Naive thymus-derived CD8-positive, alpha-beta T cell (primary cell): ENCODE results near the gene JADE1. TPM values are rescaled to one million over a fixed set of nuclear protein-coding genes. Genes with fewer than 3 reads are reported as not detected.

ENCODE experiments used
- ATAC-seq, 2 donors: fragments of 150-1000 bp; cut with Tn5 transposase in 1 of 2; sonication (Bioruptor Pico), chemical (Tn5 transposase) in 1 of 2; 1 replicate in 1 of 2; 2 replicates in 1 of 2; pipeline ENCODE4 v1.10.0; 2021; ENCODE audit warnings: mild to moderate bottlenecking in 2 of 2, moderate library complexity in 2 of 2
- POLR2A ChIA-PET: fragments of 350-600 bp; sonication (Branson Sonifier 250); formaldehyde crosslinking; loops from one replicate; lab custom pipeline; 2021; ENCODE audit warnings: antibody characterized with exemption; lab: Charles Lee
- DNase-seq, 10 donors: peaks; one replicate each; pipeline versions ENCODE4 v3.0.0 to v3.0.0-alpha.2; 2020 to 2022
- H3K27ac Mint-ChIP-seq, 10 donors: one replicate each; pipeline ENCODE4 v1.8.0; 2020 to 2022; ENCODE audit warnings: mild to moderate bottlenecking in 10 of 10, mixed read lengths in 10 of 10, moderate library complexity in 4 of 10, inconsistent platforms in 1 of 10
- H3K27me3 Mint-ChIP-seq, 5 donors: one replicate each; pipeline ENCODE4 v1.8.0; 2021 to 2022; ENCODE audit warnings: mixed read lengths in 5 of 5
- H3K36me3 Mint-ChIP-seq, 3 donors: one replicate each; pipeline ENCODE4 v1.8.0; 2020 to 2022; ENCODE audit warnings: mixed read lengths in 3 of 3, mild to moderate bottlenecking in 2 of 3, inconsistent platforms in 1 of 3
- H3K4me1 Mint-ChIP-seq, 4 donors: one replicate each; pipeline ENCODE4 v1.8.0; 2021 to 2022; ENCODE audit warnings: mixed read lengths in 4 of 4
- H3K4me3 Mint-ChIP-seq, 10 donors: one replicate each; pipeline ENCODE4 v1.8.0; 2020 to 2022; ENCODE audit warnings: mild to moderate bottlenecking in 10 of 10, mixed read lengths in 10 of 10, moderate library complexity in 6 of 10, inconsistent platforms in 1 of 10
- H3K9me3 Mint-ChIP-seq, 9 donors: one replicate each; pipeline ENCODE4 v1.8.0; 2020 to 2022; ENCODE audit warnings: mixed read lengths in 9 of 9, mild to moderate bottlenecking in 3 of 9, inconsistent platforms in 1 of 9, moderate library complexity in 1 of 9
- polyA plus RNA-seq, 3 donors: library from polyadenylated mRNA; unstranded; fragments of 300-500 nt; fragmentation: Illumina TruSeq; gene quantifications; one replicate each; pipeline ENCODE4 v1.2.3, GENCODE V29; 2021
- total RNA-seq, 8 experiments: library from RNA in 2 of 8; stranded (reverse) in 2 of 8; gene quantifications; one replicate each; pipeline ENCODE4 v1.2.3 and lab custom pipeline; 2021 to 2026

The JADE1 gene
- 10 to 100 TPM; 61.2 to 65.7 TPM for total RNA-seq
- 10 to 100 TPM; 45.8 to 52.8 (median 47.8) TPM for polyA plus RNA-seq
- total RNA-seq (lab: John Stamatoyannopoulos, UW), result 104 to 192 (median 146) reads per million in 6 experiments

GRCh38 chr4:128809477-128810330 lies at the start of gene JADE1:
TSS of gene JADE1 (plus strand) at chr4:128809700. CDS start at chr4:128831759, 22,059 bp downstream.
- Mint-ChIP-seq H3K4me3 (peak within 1 kb of the TSS; percentile 92 to 100 (median 98)), H3K27ac (peak within 1 kb of the TSS; percentile 94 to 100 (median 99)), H3K27me3 (no peaks in the 10 kb centered on the region), H3K9me3 (peaks cover 0 to 2% (median 0%) of the 10 kb centered on the region in 9 donors), H3K36me3 (no peaks in the 10 kb centered on the region), H3K4me1 (peaks cover 8 to 24% (median 16%) of the 10 kb centered on the region in 4 donors)
- POLR2A ChIA-PET, result interaction anchor here (0.6 to 1.6 kb wide), 11 partner anchors 9 to 844 kb away, joined by 3 to 11 read pairs (median 6); partner anchors contain the start of genes ABHD18, LARP1B, MFSD8 and PGRMC2
- ATAC-seq (peak; percentile 63 to 64), DNase-seq (peak; percentile 72 to 95 (median 88))

GRCh38 chr4:128766781-128767180 lies 42.7 kb upstream of the JADE1 start:
- peaks cover 0 to 5% (median 1%) of the 10 kb centered on the region in 4 donors for H3K4me1 Mint-ChIP-seq
- no peaks in the 10 kb centered on the region for H3K9me3 Mint-ChIP-seq
- DNase-seq (no peak), ATAC-seq (no peak)
- H3K36me3 Mint-ChIP-seq, result no peaks in the 10 kb centered on the region
- H3K27ac Mint-ChIP-seq, result no peak overlapping the region
- H3K4me3 Mint-ChIP-seq, result no peak overlapping the region
- peaks cover 0 to 5% (median 0%) of the 10 kb centered on the region in 5 donors for H3K27me3 Mint-ChIP-seq
- POLR2A ChIA-PET, result no interaction called here

DNA sequence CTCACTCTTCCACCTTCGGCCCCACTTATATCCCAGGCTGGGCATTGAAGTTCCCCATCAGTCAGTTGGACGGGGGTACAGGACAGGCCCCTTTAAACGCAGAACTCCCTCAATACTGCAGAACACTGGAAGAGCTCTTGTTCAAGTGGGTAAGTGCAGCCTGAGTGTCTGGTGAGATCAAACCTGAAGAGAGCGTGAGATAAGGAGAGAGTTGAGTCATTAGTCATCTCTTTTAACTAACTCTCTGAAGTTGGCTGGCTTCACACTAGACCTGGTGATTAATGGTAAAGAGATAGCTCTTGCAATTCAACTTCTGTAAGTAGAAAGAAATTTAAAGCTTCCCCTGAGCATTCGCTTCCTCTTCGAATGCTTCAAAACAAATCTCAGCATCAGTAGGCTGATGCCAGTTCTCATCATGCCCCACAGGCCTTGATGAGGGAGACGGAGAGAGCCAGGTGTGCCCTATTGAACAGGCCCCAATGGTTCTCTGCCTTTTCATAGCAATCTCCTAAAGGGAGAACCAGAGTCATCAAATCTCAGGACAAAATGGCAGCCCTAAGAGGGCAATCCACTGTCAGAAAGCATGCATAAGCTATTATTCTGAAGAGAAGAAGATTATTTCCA lies 41.0 kb upstream of the JADE1 start:
- POLR2A ChIA-PET, result no interaction called here
- no peaks in the 10 kb centered on the region for H3K36me3 Mint-ChIP-seq
- peaks cover 0 to 7% (median 0%) of the 10 kb centered on the region in 5 donors for H3K27me3 Mint-ChIP-seq
- H3K27ac Mint-ChIP-seq, result no peak overlapping the region
- H3K4me1 Mint-ChIP-seq, result peaks cover 0 to 5% (median 1%) of the 10 kb centered on the region in 4 donors
- ATAC-seq (no peak), DNase-seq (no peak)
- H3K9me3 Mint-ChIP-seq, result no peaks in the 10 kb centered on the region
- no peak overlapping the region for H3K4me3 Mint-ChIP-seq

DNA sequence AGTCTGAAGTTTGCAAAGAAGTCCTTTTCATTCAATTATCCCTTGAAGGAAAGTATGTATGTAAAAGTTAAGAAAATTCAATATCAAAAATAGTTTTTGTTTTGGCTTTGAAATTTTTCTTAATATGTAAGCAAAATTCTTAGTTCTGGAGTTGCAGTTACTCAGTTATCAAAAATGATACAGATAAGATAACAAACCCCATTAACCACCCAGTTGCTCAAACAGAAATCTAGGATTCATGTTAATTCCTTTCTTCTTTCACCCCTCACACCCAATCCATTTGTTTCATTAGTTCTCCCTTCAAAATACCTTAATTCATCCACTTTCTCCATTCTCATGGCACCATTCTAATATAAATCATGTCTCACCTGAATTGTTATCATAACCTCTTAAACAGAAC lies 40.5 kb upstream of the JADE1 start:
- Mint-ChIP-seq H3K4me1 (peaks cover 0 to 5% (median 1%) of the 10 kb centered on the region in 4 donors), H3K27me3 (peaks cover 0 to 7% (median 0%) of the 10 kb centered on the region in 5 donors), H3K27ac (peak overlapping the region in 1 of 10 donors; percentile 5), H3K36me3 (no peaks in the 10 kb centered on the region), H3K9me3 (no peaks in the 10 kb centered on the region), H3K4me3 (no peak overlapping the region)
- ATAC-seq, result no peak
- DNase-seq, result no peak
- POLR2A ChIA-PET, result no interaction called here

DNA sequence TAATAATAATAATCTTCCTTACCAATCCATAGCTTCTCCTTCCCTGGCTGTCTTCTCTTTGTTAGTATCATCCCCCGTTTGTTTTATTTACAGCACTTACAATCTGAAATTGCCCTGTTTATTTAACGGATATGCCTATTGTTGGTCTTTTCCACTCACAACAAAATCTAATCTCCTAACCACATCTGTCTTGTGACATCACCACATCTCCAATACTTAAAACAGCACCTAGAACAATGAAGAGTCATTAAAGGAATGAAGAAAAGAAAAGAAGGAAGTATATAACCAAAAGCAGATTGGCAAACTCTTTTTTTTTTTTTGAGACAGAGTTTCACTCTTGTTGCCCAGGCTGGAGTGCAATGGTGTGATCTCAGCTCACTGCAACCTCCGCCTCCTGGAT lies 38.7 kb upstream of the JADE1 start:
- H3K4me1 Mint-ChIP-seq, result peaks cover 0 to 5% (median 1%) of the 10 kb centered on the region in 4 donors
- no peak overlapping the region for H3K4me3 Mint-ChIP-seq
- no peaks in the 10 kb centered on the region for H3K9me3 Mint-ChIP-seq
- DNase-seq, result no peak
- ATAC-seq, result no peak
- no peak overlapping the region for H3K27ac Mint-ChIP-seq
- POLR2A ChIA-PET, result no interaction called here
- peaks cover 0 to 6% (median 1%) of the 10 kb centered on the region in 5 donors for H3K27me3 Mint-ChIP-seq
- H3K36me3 Mint-ChIP-seq, result no peaks in the 10 kb centered on the region

DNA sequence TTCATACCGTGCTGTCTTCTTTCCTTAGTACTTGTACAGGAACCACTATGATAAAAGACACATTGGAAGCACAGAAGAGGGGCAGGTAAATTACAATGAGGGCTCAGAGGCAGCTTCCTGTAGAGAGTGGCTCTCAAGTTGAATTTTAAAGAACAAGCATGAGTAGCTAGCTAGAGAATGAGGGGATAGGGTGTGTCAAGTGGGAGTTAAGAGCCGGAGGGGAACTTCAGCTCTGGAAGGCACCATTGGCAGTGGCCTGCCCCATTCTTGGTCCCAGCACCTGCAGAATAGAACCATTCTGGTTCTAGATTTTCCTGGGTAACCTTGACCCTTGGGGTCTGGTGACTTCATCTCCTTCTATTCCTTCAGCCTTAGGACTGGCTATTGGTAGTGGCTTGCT lies 34.0 kb upstream of the JADE1 start:
- Mint-ChIP-seq H3K27me3 (peaks cover 0 to 13% (median 10%) of the 10 kb centered on the region in 5 donors), H3K36me3 (no peaks in the 10 kb centered on the region), H3K4me3 (no peak overlapping the region), H3K27ac (no peak overlapping the region), H3K9me3 (no peaks in the 10 kb centered on the region), H3K4me1 (peaks cover 0 to 5% (median 1%) of the 10 kb centered on the region in 4 donors)
- POLR2A ChIA-PET, result no interaction called here
- DNase-seq (no peak), ATAC-seq (no peak)

DNA sequence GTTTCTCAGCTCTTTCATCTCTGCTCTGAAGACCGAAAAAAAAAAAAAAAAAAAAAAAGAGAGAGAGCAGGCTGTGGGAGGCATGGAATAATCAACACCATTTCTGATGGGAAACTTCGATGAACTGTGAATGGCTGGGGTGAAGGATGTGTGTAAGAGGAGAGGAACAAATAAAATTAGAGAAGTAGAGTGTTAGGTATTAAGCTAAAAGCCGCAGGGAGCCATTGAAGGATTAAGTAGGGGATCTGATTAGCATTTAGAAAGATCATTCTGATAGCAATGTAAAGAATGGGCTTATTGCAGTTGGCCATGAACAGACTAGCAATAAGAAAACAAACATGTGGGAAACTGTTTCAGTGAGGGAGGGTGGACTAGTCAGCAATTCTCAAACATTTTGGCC lies 33.6 kb upstream of the JADE1 start:
- no peak overlapping the region for H3K27ac Mint-ChIP-seq
- no peaks in the 10 kb centered on the region for H3K9me3 Mint-ChIP-seq
- H3K4me3 Mint-ChIP-seq, result no peak overlapping the region
- peaks cover 0 to 12% (median 10%) of the 10 kb centered on the region in 5 donors for H3K27me3 Mint-ChIP-seq
- DNase-seq, result no peak
- POLR2A ChIA-PET, result no interaction called here
- no peaks in the 10 kb centered on the region for H3K36me3 Mint-ChIP-seq
- no peak for ATAC-seq
- peaks cover 0 to 1% (median 0%) of the 10 kb centered on the region in 4 donors for H3K4me1 Mint-ChIP-seq

- no peaks in the 10 kb centered on the region for H3K9me3 Mint-ChIP-seq
- DNase-seq, result no peak
- peaks cover 0 to 12% (median 10%) of the 10 kb centered on the region in 5 donors for H3K27me3 Mint-ChIP-seq
- H3K27ac Mint-ChIP-seq, result no peak overlapping the region
- no peak for ATAC-seq
- no peaks in the 10 kb centered on the region for H3K36me3 Mint-ChIP-seq
- POLR2A ChIA-PET, result no interaction called here
- H3K4me3 Mint-ChIP-seq, result no peak overlapping the region
- H3K4me1 Mint-ChIP-seq, result no peaks in the 10 kb centered on the region
These were observed 32.7 kb upstream of the JADE1 start for GRCh38 chr4:128776794-128777216.

GRCh38 chr4:128780688-128781087 lies 28.8 kb upstream of the JADE1 start:
- no peak overlapping the region for H3K27ac Mint-ChIP-seq
- no peaks in the 10 kb centered on the region for H3K4me1 Mint-ChIP-seq
- DNase-seq, result no peak
- POLR2A ChIA-PET, result no interaction called here
- H3K36me3 Mint-ChIP-seq, result no peaks in the 10 kb centered on the region
- no peak for ATAC-seq
- peaks cover 0 to 12% (median 9%) of the 10 kb centered on the region in 5 donors for H3K27me3 Mint-ChIP-seq
- H3K9me3 Mint-ChIP-seq, result no peaks in the 10 kb centered on the region
- no peak overlapping the region for H3K4me3 Mint-ChIP-seq

GRCh38 chr4:128782076-128782715 lies 27.3 kb upstream of the JADE1 start:
- POLR2A ChIA-PET, result no interaction called here
- ATAC-seq (peak; percentile 81 to 87), DNase-seq (peak; percentile 27 to 83 (median 57))
- H3K9me3 Mint-ChIP-seq, result no peaks in the 10 kb centered on the region
- no peak overlapping the region for H3K27ac Mint-ChIP-seq
- H3K36me3 Mint-ChIP-seq, result no peaks in the 10 kb centered on the region
- H3K27me3 Mint-ChIP-seq, result peaks cover 0 to 5% (median 4%) of the 10 kb centered on the region in 5 donors
- no peaks in the 10 kb centered on the region for H3K4me1 Mint-ChIP-seq
- H3K4me3 Mint-ChIP-seq, result no peak overlapping the region

DNA sequence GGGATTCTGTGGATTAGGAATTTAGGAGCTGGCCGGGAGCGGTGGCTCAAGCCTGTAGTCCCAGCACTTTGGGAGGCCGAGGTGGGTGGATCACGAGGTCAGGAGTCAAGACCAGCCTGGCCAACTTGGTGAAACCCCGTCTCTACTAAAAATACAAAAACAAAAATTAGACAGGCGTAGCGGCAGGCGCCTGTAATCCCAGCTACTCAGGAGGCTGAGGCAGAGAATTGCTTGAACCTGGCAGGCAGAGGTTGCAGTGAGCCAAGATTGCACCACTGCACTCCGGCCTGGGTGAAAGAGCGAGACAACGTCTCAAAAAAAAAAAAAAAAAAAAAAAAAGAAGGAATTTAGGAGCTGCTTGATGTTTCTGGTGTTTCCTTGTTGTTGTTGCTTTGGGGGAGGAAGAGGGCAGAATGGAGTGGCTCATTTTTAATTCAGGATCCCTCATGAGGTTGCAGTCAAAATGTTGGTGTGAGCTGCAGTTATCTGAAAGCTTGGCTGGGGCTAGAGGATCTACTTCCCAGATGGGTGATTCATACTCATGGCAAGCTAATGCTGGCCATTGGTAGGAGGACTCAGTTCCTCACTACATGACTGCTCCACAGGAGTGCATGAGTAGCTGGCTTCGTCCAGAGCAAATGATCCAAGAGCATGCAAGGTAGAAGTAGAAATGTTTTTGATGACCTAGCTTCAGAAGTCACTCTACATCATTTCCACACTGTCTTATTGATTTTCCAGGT lies 26.5 kb upstream of the JADE1 start:
- POLR2A ChIA-PET, result no interaction called here
- no peak for ATAC-seq
- Mint-ChIP-seq H3K9me3 (no peaks in the 10 kb centered on the region), H3K27me3 (peaks cover 0 to 5% (median 3%) of the 10 kb centered on the region in 5 donors), H3K4me1 (no peaks in the 10 kb centered on the region), H3K36me3 (no peaks in the 10 kb centered on the region), H3K4me3 (no peak overlapping the region), H3K27ac (peak overlapping the region in 1 of 10 donors; percentile 67)
- no peak for DNase-seq
